Endodermal cell (in vitro differentiated cells): ENCODE measurements around the gene LCE1F. TPM values are rescaled to one million over a fixed set of nuclear protein-coding genes. Genes with fewer than 3 reads are reported as not detected.

Experiments
- DNase-seq: peaks from one replicate; pipeline ENCODE4 v3.0.0-alpha.2; 2017
- H3K27ac ChIP-seq: 2 replicates; pipeline ENCODE4 v1.5.1; 2013; ENCODE audit warnings: mild to moderate bottlenecking, low read depth, low read length, moderate library complexity
- H3K27me3 ChIP-seq: 2 replicates; pipeline ENCODE4 v1.6.1; 2013; ENCODE audit warnings: mild to moderate bottlenecking, low read length, moderate library complexity; ENCODE audit not compliant: insufficient read depth, control insufficient read depth, poor library complexity, severe bottlenecking
- H3K36me3 ChIP-seq: 2 replicates; pipeline ENCODE4 v1.7.0; 2013; ENCODE audit warnings: mild to moderate bottlenecking, low read length, moderate library complexity; ENCODE audit not compliant: control insufficient read depth, insufficient read depth
- H3K4me1 ChIP-seq: one replicate; pipeline ENCODE4 v1.7.0; 2013; ENCODE audit warnings: low read length; ENCODE audit not compliant: control insufficient read depth, insufficient read depth
- H3K4me3 ChIP-seq: 2 replicates; pipeline ENCODE4 v1.5.1; 2013; ENCODE audit warnings: mild to moderate bottlenecking, low read length, moderate library complexity
- H3K9ac ChIP-seq: 2 replicates; pipeline ENCODE4 v1.6.1; 2013; ENCODE audit warnings: mild to moderate bottlenecking, low read length, moderate library complexity; ENCODE audit not compliant: poor library complexity, severe bottlenecking; ENCODE audit errors: extremely low read depth
- H3K9me3 ChIP-seq: 2 replicates; pipeline ENCODE4 v1.6.1; 2013; ENCODE audit warnings: mild to moderate bottlenecking, low read length, moderate library complexity; ENCODE audit not compliant: control insufficient read depth
- H3K27ac Mint-ChIP-seq: 2 replicates; pipeline ENCODE4 v1.8.0; 2020; ENCODE audit warnings: mixed read lengths
- H3K27me3 Mint-ChIP-seq: 2 replicates; pipeline ENCODE4 v1.8.0; 2021; ENCODE audit warnings: mild to moderate bottlenecking, mixed read lengths; ENCODE audit not compliant: insufficient read depth
- H3K36me3 Mint-ChIP-seq: 2 replicates; pipeline ENCODE4 v1.8.0; 2020; ENCODE audit warnings: low read depth, mixed read lengths
- H3K4me1 Mint-ChIP-seq: 2 replicates; pipeline ENCODE4 v1.8.0; 2020; ENCODE audit warnings: mixed read lengths
- H3K4me3 Mint-ChIP-seq: 2 replicates; pipeline ENCODE4 v1.8.0; 2020; ENCODE audit warnings: mild to moderate bottlenecking, moderate library complexity, mixed read lengths
- H3K9me3 Mint-ChIP-seq: 2 replicates; pipeline ENCODE4 v1.8.0; 2020; ENCODE audit warnings: mild to moderate bottlenecking, mixed read lengths
- CTCF ChIP-seq: fragments of 200-600 bp; sonication (generic); conservative IDR thresholded peaks from 2 replicates; pipeline ENCODE4 v1.5.0; 2021; ENCODE audit warnings: antibody characterized with exemption, mild to moderate bottlenecking
- WGBS, 2 experiments: methylation state at CpG; one replicate each; pipeline versions ENCODE4 v1.1.5 to v1.1.7; 2013; ENCODE audit warnings: missing lambda C conversion rate in 2 of 2, mixed read lengths in 1 of 2; ENCODE audit not compliant: insufficient coverage in 1 of 2, insufficient read length in 1 of 2; 5-methylcytosine and 5-hydroxymethylcytosine counted together
- total RNA-seq, 2 donors: library from RNA; stranded (reverse); fragmentation: NEBNext Ultra II Directional in 1 of 2; extraction: Animal tissue kit (Norgen Biotek cat#: 25700) in 1 of 2; gene quantifications; 2 replicates in 1 of 2; 3 replicates in 1 of 2; pipeline ENCODE4 v1.2.1, GENCODE V29; 2021

Gene LCE1F
- total RNA-seq, 2 donors from 2014 or later, result not detected

DNA sequence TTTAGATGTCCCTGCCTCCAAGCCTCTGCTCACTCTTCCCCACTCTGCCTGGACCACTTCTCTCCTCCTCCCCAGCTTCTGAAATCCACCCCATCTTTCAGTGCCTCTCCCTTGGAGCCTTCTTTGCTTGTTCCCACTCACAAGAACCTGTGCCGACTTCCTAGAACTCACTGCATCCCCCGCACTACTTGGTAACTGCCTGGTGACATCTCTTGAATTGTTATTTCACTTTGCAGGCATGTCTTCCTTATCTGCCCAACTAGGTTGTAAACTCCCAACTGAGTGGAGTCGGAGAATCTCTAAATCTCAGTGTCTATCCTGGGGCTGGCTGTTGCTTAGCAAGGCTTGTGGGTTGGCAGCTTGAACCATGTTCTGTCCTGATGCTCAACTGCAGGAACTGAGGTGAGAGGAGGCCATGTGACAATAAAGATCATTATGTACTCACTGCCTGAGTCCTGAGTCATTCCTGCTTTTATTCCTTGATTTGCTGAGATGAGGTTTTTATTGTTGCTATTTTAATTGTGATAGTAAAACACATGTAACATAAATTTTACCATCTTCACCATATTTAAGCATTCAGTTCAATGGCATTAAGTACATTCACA, 13.2 kb upstream of the LCE1F start:
- no peaks in the 10 kb centered on the region for H3K27me3 ChIP-seq
- DNase-seq, result no peak
- no peaks in the 10 kb centered on the region for H3K4me1 ChIP-seq
- Mint-ChIP-seq H3K4me1 (no peaks in the 10 kb centered on the region), H3K27me3 (no peaks in the 10 kb centered on the region), H3K27ac (no peak overlapping the region), H3K36me3 (peaks cover 3% of the 10 kb centered on the region), H3K4me3 (no peak overlapping the region), H3K9me3 (peaks cover 91% of the 10 kb centered on the region)
- no peak overlapping the region for H3K4me3 ChIP-seq
- H3K9me3 ChIP-seq, result peaks cover 55% of the 10 kb centered on the region
- WGBS, 2 experiments, result 83 to 86% methylated on average over 2 to 3 of the region's 3 CpGs
- H3K36me3 ChIP-seq, result no peaks in the 10 kb centered on the region
- H3K27ac ChIP-seq, result no peak overlapping the region
- no peak for TF ChIP-seq CTCF
- no peak overlapping the region for H3K9ac ChIP-seq

- H3K4me3 Mint-ChIP-seq, result no peak overlapping the region
- no peak overlapping the region for H3K27ac Mint-ChIP-seq
- no peaks in the 10 kb centered on the region for H3K4me1 Mint-ChIP-seq
- Histone ChIP-seq H3K36me3 (no peaks in the 10 kb centered on the region), H3K9ac (no peak overlapping the region), H3K27me3 (no peaks in the 10 kb centered on the region), H3K4me3 (no peak overlapping the region), H3K4me1 (no peaks in the 10 kb centered on the region), H3K27ac (no peak overlapping the region), H3K9me3 (peaks cover 59% of the 10 kb centered on the region)
- no peaks in the 10 kb centered on the region for H3K36me3 Mint-ChIP-seq
- no peak for TF ChIP-seq CTCF
- H3K27me3 Mint-ChIP-seq, result no peaks in the 10 kb centered on the region
- no peak for DNase-seq
- peaks cover 88% of the 10 kb centered on the region for H3K9me3 Mint-ChIP-seq
- 52 to 66% methylated on average over 4 to 8 of the region's 8 CpGs for WGBS, 2 experiments
Measured at GRCh38 chr1:152768847-152769533, 6.0 kb upstream of the LCE1F start.

DNA sequence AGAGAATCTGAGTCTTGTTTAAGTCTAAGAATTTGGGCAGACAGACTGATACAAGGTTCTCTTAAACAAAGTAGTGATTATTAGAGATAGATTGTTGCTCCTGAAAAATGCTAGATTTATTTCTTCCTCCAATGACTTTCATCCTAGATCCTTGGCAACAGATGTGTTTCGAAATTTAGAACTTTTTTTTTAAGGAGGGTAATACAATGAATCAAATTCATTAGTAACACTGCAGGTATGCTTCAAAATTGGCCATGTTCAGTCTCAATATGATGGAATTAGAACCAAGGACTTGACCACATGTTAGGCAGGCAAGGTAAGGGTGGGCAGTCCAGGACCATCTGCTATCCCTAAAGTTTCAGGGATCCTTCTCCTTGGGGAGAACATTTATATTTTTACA, 4.5 kb upstream of the LCE1F start:
- no peaks in the 10 kb centered on the region for H3K27me3 ChIP-seq
- DNase-seq, result no peak
- no peak for TF ChIP-seq CTCF
- Mint-ChIP-seq H3K27ac (no peak overlapping the region), H3K4me3 (no peak overlapping the region), H3K27me3 (no peaks in the 10 kb centered on the region), H3K36me3 (no peaks in the 10 kb centered on the region), H3K9me3 (peaks cover 90% of the 10 kb centered on the region), H3K4me1 (no peaks in the 10 kb centered on the region)
- H3K9ac ChIP-seq, result no peak overlapping the region
- H3K9me3 ChIP-seq, result peaks cover 65% of the 10 kb centered on the region
- WGBS, 2 experiments, result 40 to 65% methylated on average over 1 of the region's 1 CpG
- H3K36me3 ChIP-seq, result no peaks in the 10 kb centered on the region
- H3K4me3 ChIP-seq, result no peak overlapping the region
- H3K4me1 ChIP-seq, result no peaks in the 10 kb centered on the region
- no peak overlapping the region for H3K27ac ChIP-seq
